H1 (cell line): ENCODE data around the gene NPFFR2. TPM values are rescaled to one million over a fixed set of nuclear protein-coding genes. Genes with fewer than 3 reads are reported as not detected.

Experiments used
- CTCF ChIA-PET: fragments of 300-600 bp; sonication (Branson Sonifier 250); formaldehyde crosslinking; loops from one replicate; lab custom pipeline; 2021; ENCODE audit not compliant: partially characterized antibody; lab: Charles Lee
- POLR2A ChIA-PET: fragments of 300-600 bp; sonication (Branson Sonifier 250); formaldehyde crosslinking; loops from one replicate; lab custom pipeline; 2021; ENCODE audit warnings: inconsistent platforms; ENCODE audit not compliant: partially characterized antibody; lab: Charles Lee
- DNase-seq, 2 experiments: peaks; one replicate each; pipeline versions ENCODE4 v3.0.0 to v3.0.0-alpha.2; 2010 to 2022; ENCODE audit warnings: low spot score in 2 of 2, low read depth in 1 of 2, mixed read lengths in 1 of 2
- FAIRE-seq: peaks from 2 replicates; lab custom pipeline; 2011; peaks lifted over from hg19 to GRCh38; lab: Jason Lieb, UNC
- H2AFZ ChIP-seq: 2 replicates; pipeline ENCODE4 v1.8.1; 2012; ENCODE audit warnings: low read length, inconsistent platforms
- H2AK5ac ChIP-seq: 2 replicates; pipeline ENCODE4 v1.6.1; 2013; ENCODE audit warnings: low read depth, low read length
- H2BK120ac ChIP-seq: replicated peaks from 2 replicates; pipeline ENCODE3; 2013; ENCODE audit warnings: low read depth, low read length, inconsistent platforms
- H2BK12ac ChIP-seq: 2 replicates; pipeline ENCODE4 v1.6.1; 2013; ENCODE audit warnings: low read depth, low read length
- H2BK15ac ChIP-seq: 2 replicates; pipeline ENCODE4 v1.6.1; 2013; ENCODE audit warnings: low read length
- H2BK20ac ChIP-seq: 2 replicates; pipeline ENCODE4 v1.6.1; 2013; ENCODE audit warnings: low read length
- H2BK5ac ChIP-seq: 2 replicates; pipeline ENCODE4 v1.6.1; 2013; ENCODE audit warnings: low read depth, low read length
- H3K14ac ChIP-seq: 2 replicates; pipeline ENCODE4 v1.6.1; 2013; ENCODE audit warnings: inconsistent platforms; ENCODE audit not compliant: insufficient read length
- H3K18ac ChIP-seq: 2 replicates; pipeline ENCODE4 v1.6.1; 2013; ENCODE audit warnings: low read length; ENCODE audit errors: extremely low read depth
- H3K23ac ChIP-seq: 2 replicates; pipeline ENCODE4 v1.6.1; 2013; ENCODE audit warnings: inconsistent platforms; ENCODE audit not compliant: insufficient read length
- H3K23me2 ChIP-seq: 2 replicates; pipeline ENCODE4 v1.6.1; 2013; ENCODE audit warnings: low read depth, low read length
- H3K27ac ChIP-seq: 2 replicates; pipeline ENCODE4 v1.6.1; 2011; ENCODE audit warnings: low read depth, low read length, inconsistent platforms
- H3K27me3 ChIP-seq, 4 experiments: replicated peaks in 1 of 4; 1 replicate in 1 of 4; 2 replicates in 3 of 4; pipeline versions ENCODE4 v1.6.1 to v1.8.1; 2011 to 2013; ENCODE audit warnings: low read length in 3 of 4, mild to moderate bottlenecking in 3 of 4, inconsistent platforms in 2 of 4, mixed read lengths in 2 of 4, moderate library complexity in 1 of 4; ENCODE audit not compliant: control insufficient read depth in 3 of 4, insufficient read depth in 3 of 4; ENCODE audit errors: extremely low read depth in 1 of 4
- H3K36me3 ChIP-seq, 4 experiments: 2 replicates each; pipeline versions ENCODE4 v1.6.1 to v1.8.1; 2011 to 2013; ENCODE audit warnings: mild to moderate bottlenecking in 4 of 4, low read length in 3 of 4, moderate library complexity in 2 of 4, control low read depth in 1 of 4, inconsistent platforms in 1 of 4; ENCODE audit not compliant: insufficient read depth in 4 of 4, control insufficient read depth in 2 of 4
- H3K4ac ChIP-seq: replicated peaks from 2 replicates; pipeline ENCODE3; 2013; ENCODE audit warnings: low read length, low read depth, mixed read lengths, inconsistent platforms; ENCODE audit not compliant: insufficient read length
- H3K4me1 ChIP-seq, 4 experiments: replicated peaks in 1 of 4; 1 replicate in 1 of 4; 2 replicates in 3 of 4; pipeline versions ENCODE4 v1.6.1 to v1.8.1; 2011 to 2013; ENCODE audit warnings: low read length in 3 of 4, inconsistent platforms in 2 of 4, mixed read lengths in 1 of 4; ENCODE audit not compliant: insufficient read depth in 4 of 4, control insufficient read depth in 3 of 4
- H3K4me2 ChIP-seq, 2 experiments: 2 replicates each; pipeline versions ENCODE4 v1.6.1 to v1.8.1; 2011 to 2013; ENCODE audit warnings: low read depth in 2 of 2, low read length in 2 of 2, control low read depth in 1 of 2, inconsistent platforms in 1 of 2, mild to moderate bottlenecking in 1 of 2; ENCODE audit not compliant: insufficient read depth in 1 of 2
- H3K4me3 ChIP-seq, 4 experiments: fragments of 200-600, 300-600 bp in 1 of 4; sonication (generic), shearing (Covaris generic), sonication (Bioruptor Twin) in 1 of 4; 2 replicates each; pipeline versions ENCODE4 v1.5.1 to v1.8.1; 2011 to 2016; ENCODE audit warnings: low read length in 4 of 4, low read depth in 3 of 4, control low read depth in 2 of 4, inconsistent platforms in 2 of 4, mild to moderate bottlenecking in 2 of 4, mixed read lengths in 1 of 4, moderate library complexity in 1 of 4; ENCODE audit not compliant: insufficient read depth in 2 of 4; ENCODE audit errors: extremely low read depth in 1 of 4
- H3K56ac ChIP-seq: replicated peaks from 2 replicates; pipeline ENCODE3; 2013; ENCODE audit warnings: low read depth, mild to moderate bottlenecking, mixed read lengths, low read length, inconsistent platforms; ENCODE audit not compliant: insufficient read length
- H3K79me1 ChIP-seq: 2 replicates; pipeline ENCODE4 v1.6.1; 2013; ENCODE audit warnings: low read depth, low read length, control low read depth
- H3K79me2 ChIP-seq, 2 experiments: 2 replicates each; pipeline versions ENCODE4 v1.6.1 to v1.8.1; 2012 to 2013; ENCODE audit warnings: low read length in 2 of 2, mild to moderate bottlenecking in 2 of 2, inconsistent platforms in 1 of 2; ENCODE audit not compliant: insufficient read depth in 2 of 2, control insufficient read depth in 1 of 2
- H3K9ac ChIP-seq, 4 experiments: replicated peaks in 1 of 4; 1 replicate in 1 of 4; 2 replicates in 3 of 4; pipeline versions ENCODE4 v1.6.1 to v1.8.1; 2011 to 2013; ENCODE audit warnings: low read depth in 3 of 4, low read length in 3 of 4, control low read depth in 2 of 4, mild to moderate bottlenecking in 2 of 4, moderate library complexity in 2 of 4, inconsistent platforms in 1 of 4; ENCODE audit errors: extremely low read depth in 1 of 4
- H3K9me3 ChIP-seq, 2 experiments: 2 replicates each; pipeline versions ENCODE4 v1.6.1 to v1.8.1; 2012 to 2013; ENCODE audit warnings: mild to moderate bottlenecking in 2 of 2, moderate library complexity in 2 of 2, control low read depth in 1 of 2, inconsistent platforms in 1 of 2, low read depth in 1 of 2, low read length in 1 of 2, mixed read lengths in 1 of 2; ENCODE audit not compliant: insufficient read depth in 2 of 2
- H4K20me1 ChIP-seq, 2 experiments: replicated peaks in 1 of 2; 2 replicates each; pipeline versions ENCODE3 to v1.8.1; 2011 to 2013; ENCODE audit warnings: inconsistent platforms in 2 of 2, low read length in 2 of 2, mild to moderate bottlenecking in 1 of 2; ENCODE audit not compliant: insufficient read depth in 2 of 2, control insufficient read depth in 1 of 2
- H4K5ac ChIP-seq: 2 replicates; pipeline ENCODE4 v1.6.1; 2013; ENCODE audit warnings: low read length, low read depth, mixed read lengths, inconsistent platforms; ENCODE audit not compliant: insufficient read length
- H4K8ac ChIP-seq: 2 replicates; pipeline ENCODE4 v1.8.0; 2013; ENCODE audit warnings: mild to moderate bottlenecking, moderate library complexity, low read length, inconsistent platforms; ENCODE audit not compliant: insufficient read depth; ENCODE audit errors: extremely low read depth
- H4K91ac ChIP-seq: replicated peaks from 2 replicates; pipeline ENCODE3; 2013; ENCODE audit warnings: low read length, mixed read lengths, inconsistent platforms; ENCODE audit not compliant: insufficient read length
- ATF3 ChIP-seq: IDR thresholded peaks from 2 replicates; pipeline ENCODE4 v1.6.1; 2011; ENCODE audit warnings: low read depth, mild to moderate bottlenecking, low read length; ENCODE audit not compliant: insufficient read depth
- CTCF ChIP-seq, 3 experiments: IDR thresholded peaks; 1 replicate in 2 of 3; 2 replicates in 1 of 3; pipeline versions ENCODE4 v1.5.1 to v1.6.1; 2011; ENCODE audit warnings: low read length in 3 of 3, mild to moderate bottlenecking in 3 of 3, inconsistent platforms in 2 of 3, low read depth in 1 of 3, moderate library complexity in 1 of 3; ENCODE audit not compliant: insufficient read depth in 1 of 3; ENCODE audit errors: control extremely low read depth in 1 of 3
- EZH2 ChIP-seq: fragments of 200-600 bp; sonication (generic); IDR thresholded peaks from 2 replicates; pipeline ENCODE4 v1.7.1; 2012; ENCODE audit warnings: low read depth, mild to moderate bottlenecking, moderate library complexity, low read length, inconsistent platforms; ENCODE audit not compliant: severe bottlenecking
- NANOG ChIP-seq: IDR thresholded peaks from 2 replicates; pipeline ENCODE4 v1.6.1; 2011; ENCODE audit warnings: low read length, low read depth, mild to moderate bottlenecking, inconsistent platforms; ENCODE audit not compliant: insufficient read depth, poor library complexity, severe bottlenecking
- TCF12 ChIP-seq: IDR thresholded peaks from 2 replicates; pipeline ENCODE4 v1.6.1; 2011; ENCODE audit warnings: low read depth, mild to moderate bottlenecking, low read length
- TEAD4 ChIP-seq: IDR thresholded peaks from 2 replicates; pipeline ENCODE4 v1.6.1; 2012; ENCODE audit warnings: low read depth, low read length, inconsistent platforms, mixed read lengths
- WGBS, 2 experiments: shearing (Covaris generic) in 1 of 2; methylation state at CpG; one replicate each; pipeline versions ENCODE4 v1.1.6 to v1.1.7; 2013 to 2015; ENCODE audit warnings: low lambda C conversion rate in 2 of 2, mixed read lengths in 2 of 2, inconsistent platforms in 1 of 2, low coverage in 1 of 2, missing lambda C conversion rate in 1 of 2; ENCODE audit not compliant: insufficient replicate concordance in 2 of 2, insufficient coverage in 1 of 2, insufficient read length in 1 of 2; ENCODE audit errors: extremely low coverage in 1 of 2, missing lambda C conversion rate in 1 of 2; 5-methylcytosine and 5-hydroxymethylcytosine counted together
- polyA plus RNA-seq, 7 experiments: library from polyadenylated mRNA; depleted of rRNA in 3 of 7; stranded (reverse) in 5 of 7; unstranded in 2 of 7; fragments of >200 nt in 5 of 7; fragments of 200-250 nt in 2 of 7; gene quantifications; 1 replicate in 5 of 7; 2 replicates in 1 of 7; 4 replicates in 1 of 7; pipeline versions ENCODE4 v1.2.1 to v1.2.3, GENCODE V29; 2011 to 2013; ENCODE audit warnings: missing spikeins in 2 of 7, mixed read lengths in 2 of 7
- total RNA-seq: library from RNA; stranded (reverse); fragmentation: NEBNext Ultra II Directional; extraction: Animal tissue kit (Norgen Biotek cat#: 25700); gene quantifications from 2 replicates; pipeline ENCODE4 v1.2.1, GENCODE V29; 2021

The NPFFR2 gene
- total and polyA plus RNA-seq, 2 of the 8 experiments (the other 6 are each of a cell fraction or from before 2014, with no cell fraction given) = 0.26 to 0.53 TPM

GRCh38 chr4:72136429-72136828 is 104.6 kb downstream of the NPFFR2 start:
- Histone ChIP-seq H3K27ac (no peak overlapping the region), H3K79me1 (no peaks in the 10 kb centered on the region), H3K14ac (no peak overlapping the region), H3K9me3 (no peaks in the 10 kb centered on the region), H3K56ac (no peak overlapping the region), H4K20me1 (no peaks in the 10 kb centered on the region), H3K4ac (no peak overlapping the region), H2BK15ac (no peak overlapping the region), H4K8ac (no peak overlapping the region), H3K27me3 (no peaks in the 10 kb centered on the region), H3K4me2 (no peak overlapping the region), H2BK20ac (no peak overlapping the region), H3K23ac (no peak overlapping the region), H2AK5ac (0 out of 2 replicates have a peak overlapping the region, but pooled peaks have one; percentile 29), H3K23me2 (no peaks in the 10 kb centered on the region), H3K79me2 (no peaks in the 10 kb centered on the region), H4K91ac (no peak overlapping the region), H2BK120ac (no peak overlapping the region), H2BK5ac (no peak overlapping the region), H3K18ac (no peak overlapping the region), H2AFZ (peak overlapping the region; percentile 24; the same call in 1 of the 2 replicates), H2BK12ac (no peak overlapping the region; the same call in 1 of the 2 replicates), H4K5ac (no peak overlapping the region), H3K4me3 (no peak overlapping the region), H3K4me1 (peaks cover 0 to 5% (median 0%) of the 10 kb centered on the region in 4 experiments; a peak in 1 of 7 replicates), H3K36me3 (no peaks in the 10 kb centered on the region), H3K9ac (no peak overlapping the region)
- TF ChIP-seq EZH2 (no peak), NANOG (peak; percentile 30), TCF12 (0 out of 2 replicates have a peak, but pooled peaks have one; percentile 56), CTCF (IDR thresholded peaks at IDR 0.05; ENCODE audit: control extremely low read depth in 1 of 3, insufficient read depth in 1 of 3, low read depth in 1 of 3, low read length in 3 of 3) (no peak), ATF3 (no peak), TEAD4 (peak; percentile 48; the same call in 1 of the 2 replicates)
- DNase-seq = peak in 1 of 2 experiments; percentile 1
- FAIRE-seq = no peak
- ChIA-PET CTCF (no interaction called here), POLR2A (no interaction called here)
- WGBS, 2 experiments = 73% methylated on average over 6 of the region's 6 CpGs; no CpG with 5 or more reads in 1 of the 2 experiments
